Pulmonary artery endothelial cell (primary cell): ENCODE data around the gene QRICH2. TPM values are rescaled to one million over a fixed set of nuclear protein-coding genes. Genes with fewer than 3 reads are reported as not detected.
"Not testable (repeated sequence)": the region's sequence is repeated elsewhere in the genome, so short reads cannot be mapped to it uniquely, and the experiment has no call there.

Experiments used
- DNase-seq: peaks from one replicate; pipeline ENCODE4 v3.0.0-alpha.2; 2011; ENCODE audit warnings: low read depth, low spot score
- total RNA-seq: library from RNA; depleted of rRNA; stranded (reverse); fragments of >200 nt; gene quantifications from 2 replicates; pipeline ENCODE4 v1.2.3, GENCODE V29; 2014

Gene QRICH2
- total RNA-seq, 1 donor from 2014 or later = 1.8 TPM

DNA sequence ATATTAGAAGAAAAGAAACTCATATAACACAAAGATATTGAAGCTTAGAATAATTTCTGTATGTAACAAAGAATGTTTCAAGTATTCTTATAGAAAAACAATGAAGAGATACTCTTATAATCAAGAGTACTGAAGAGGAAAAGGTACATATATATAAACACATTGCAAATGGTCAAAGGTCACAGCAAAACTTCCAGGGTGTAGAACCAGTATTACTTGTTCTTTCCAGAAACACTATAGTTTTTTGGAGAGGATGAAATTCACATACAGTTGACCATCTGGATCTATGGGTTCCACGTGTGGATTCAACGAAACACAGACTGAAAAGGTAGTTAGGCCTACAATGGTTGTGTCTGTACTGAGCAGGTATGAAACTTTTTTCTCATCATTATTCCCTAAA is 23.0 kb upstream of the QRICH2 start:
- DNase-seq = no peak

DNA sequence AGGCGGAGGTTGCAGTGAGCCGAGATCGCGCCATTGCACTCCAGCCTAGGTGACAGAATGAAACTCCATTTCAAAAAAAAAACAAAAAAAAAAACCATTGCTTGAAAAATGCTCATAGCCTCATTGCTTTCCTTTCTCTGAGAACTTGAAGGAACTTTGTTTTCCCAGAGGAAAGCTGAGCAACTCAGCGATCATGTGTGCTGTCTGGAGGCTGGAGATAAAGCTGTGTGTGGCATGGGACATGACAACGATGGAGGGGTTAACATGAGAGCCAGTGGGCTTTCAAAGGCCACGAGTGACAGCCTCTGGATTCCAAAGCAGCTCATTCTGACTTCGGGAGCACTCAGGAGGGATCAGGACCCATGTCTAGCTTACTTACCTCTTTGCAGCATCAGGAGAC is 21.6 kb upstream of the QRICH2 start:
- no peak for DNase-seq

GRCh38 chr17:76327696-76328095 is 19.6 kb upstream of the QRICH2 start:
- DNase-seq = no peak

DNA sequence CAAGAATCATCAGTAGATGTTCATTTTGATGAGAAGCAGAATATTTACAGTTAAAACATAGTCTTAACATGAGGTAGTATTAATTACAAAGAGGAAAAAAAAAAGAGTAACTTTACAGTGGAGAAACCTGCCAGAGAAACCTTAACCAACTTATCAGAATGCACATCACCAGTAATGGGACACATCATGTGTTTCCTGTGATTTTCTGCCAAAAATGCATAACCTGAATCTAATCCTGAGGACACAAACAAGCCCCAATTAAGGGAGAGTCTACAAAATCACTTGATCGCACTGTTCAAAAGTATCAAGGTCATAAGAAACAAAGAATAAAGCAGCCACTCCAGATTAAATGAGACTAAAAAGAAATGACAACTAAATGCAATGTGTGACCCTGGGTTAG is 18.2 kb upstream of the QRICH2 start:
- no peak for DNase-seq

DNA sequence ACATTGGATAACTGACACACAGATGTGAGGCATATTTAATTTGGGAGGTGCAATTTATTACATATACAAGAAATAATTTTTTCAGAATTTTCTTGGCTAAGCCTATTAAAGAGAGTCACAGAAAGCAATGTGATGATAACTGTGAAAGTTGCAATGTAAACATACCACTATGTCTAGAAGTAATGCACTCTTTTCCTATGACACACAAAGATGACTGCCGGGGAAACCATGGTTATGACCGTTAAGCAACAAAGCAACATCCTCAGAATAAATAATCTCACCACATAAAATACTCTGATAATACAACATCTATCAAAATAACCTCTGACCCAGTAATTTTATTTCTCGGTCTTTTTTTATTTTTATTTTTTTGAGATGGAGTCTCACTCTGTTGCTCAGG is 10.5 kb upstream of the QRICH2 start:
- no peak for DNase-seq

- DNase-seq = no peak
Observed at GRCh38 chr17:76317535-76317934, 9.5 kb upstream of the QRICH2 start.

- peak; percentile 83 for DNase-seq
Observed at GRCh38 chr17:76314392-76315227, 6.5 kb upstream of the QRICH2 start.

GRCh38 chr17:76312735-76313134 is 4.7 kb upstream of the QRICH2 start:
- no peak for DNase-seq

- no peak for DNase-seq
Observed at GRCh38 chr17:76309461-76309860, 1.4 kb upstream of the QRICH2 start.

DNA sequence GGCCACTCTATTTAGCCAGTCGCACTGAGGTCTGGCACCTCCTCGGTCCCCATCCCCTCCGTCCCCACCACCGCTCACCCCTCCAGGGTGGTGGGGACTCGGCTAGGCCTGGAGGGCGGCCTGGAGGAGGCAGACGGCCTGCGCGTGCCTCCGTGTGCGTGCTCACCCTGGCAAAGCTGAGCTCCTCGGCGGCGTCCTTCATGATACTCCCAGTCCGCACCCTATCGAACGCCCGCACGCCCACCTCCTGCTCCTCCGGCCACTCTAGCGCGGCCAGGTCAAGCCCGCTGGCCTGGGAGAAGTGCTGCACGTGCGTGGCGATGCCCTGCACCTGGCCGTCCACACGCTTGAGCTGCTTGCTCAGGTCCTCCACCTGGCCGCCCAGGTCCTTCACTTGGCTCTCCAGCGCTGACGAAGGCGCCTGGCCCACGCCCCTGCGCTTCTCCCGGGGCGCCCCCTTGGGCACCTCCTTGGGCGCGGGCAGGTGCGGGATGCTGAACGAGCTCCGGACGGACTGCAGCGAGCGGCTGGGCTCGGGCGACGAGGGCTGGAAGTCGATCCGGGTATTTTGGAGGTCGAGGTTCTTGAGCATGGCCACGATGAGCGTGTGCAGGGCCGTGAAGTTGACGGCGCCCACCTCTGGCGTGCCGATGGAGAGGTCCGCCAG is 644 bp downstream of the QRICH2 start:
- no peak for DNase-seq

- DNase-seq = not testable (repeated sequence)
Observed at GRCh38 chr17:76305135-76305454, 3.0 kb downstream of the QRICH2 start.

- DNase-seq = no peak
Observed at GRCh38 chr17:76304226-76305134, 3.6 kb downstream of the QRICH2 start.

DNA sequence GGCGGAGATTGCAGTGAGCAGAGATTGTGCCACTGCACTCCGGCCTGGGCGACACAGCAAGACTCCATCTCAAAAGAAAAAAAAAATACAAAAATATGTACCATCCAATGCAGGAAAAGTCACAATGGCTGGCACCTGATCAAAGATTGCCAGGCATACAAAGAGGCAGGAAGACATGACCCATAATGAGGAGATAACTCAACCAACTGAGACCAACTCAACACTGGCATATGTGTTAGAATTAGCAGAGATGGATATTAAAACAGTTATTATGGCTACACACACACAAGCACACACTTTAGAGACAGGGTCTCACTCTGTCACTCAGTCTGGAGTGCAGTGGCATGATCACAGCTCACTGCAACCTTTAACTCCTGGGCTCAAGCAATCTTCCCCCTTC is 10.6 kb downstream of the QRICH2 start:
- no peak for DNase-seq

DNA sequence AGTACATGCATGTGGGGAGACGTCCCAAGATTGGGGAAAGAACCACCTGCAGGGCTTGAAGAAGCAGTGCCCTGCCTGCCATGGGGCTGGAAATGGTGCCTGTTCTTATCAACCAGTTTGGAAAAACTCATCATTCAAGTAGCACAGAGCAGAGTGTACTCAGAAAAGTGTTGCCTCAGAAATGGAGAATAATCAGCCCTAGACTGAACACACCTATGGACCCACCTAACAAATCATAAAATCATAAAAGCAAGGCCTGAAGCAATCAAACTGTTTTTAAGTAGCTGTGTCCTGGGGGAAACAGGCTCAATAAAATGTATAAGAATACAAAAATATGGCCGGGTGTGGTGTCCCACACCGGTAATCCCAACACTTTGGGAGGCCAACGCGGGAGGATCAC is 11.2 kb downstream of the QRICH2 start:
- DNase-seq = no peak

- no peak for DNase-seq
Observed at GRCh38 chr17:76296186-76296585, 11.9 kb downstream of the QRICH2 start.

- DNase-seq = no peak
Observed at GRCh38 chr17:76293106-76293505, 15.0 kb downstream of the QRICH2 start.

DNA sequence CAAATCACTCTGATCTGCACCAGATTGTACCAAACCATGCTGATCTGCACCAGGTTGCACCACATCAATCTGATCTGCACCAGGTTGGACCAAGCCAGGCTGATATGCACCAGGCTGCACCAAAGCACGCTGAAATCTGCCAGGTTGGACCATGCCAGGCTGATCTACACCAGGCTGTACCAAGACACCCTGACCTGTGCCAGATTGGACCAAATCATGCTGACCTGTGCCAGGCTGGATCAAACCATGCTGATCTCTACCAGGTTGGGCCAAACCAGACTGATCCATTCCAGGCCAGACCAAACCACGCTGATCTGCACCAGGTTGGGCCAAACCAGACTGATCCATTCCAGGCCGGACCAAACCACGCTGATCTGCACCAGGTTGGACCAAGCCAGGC is 15.5 kb downstream of the QRICH2 start:
- DNase-seq = no peak

- DNase-seq = no peak
Observed at GRCh38 chr17:76281573-76282371, 26.3 kb downstream of the QRICH2 start.

GRCh38 chr17:76280650-76281049 is 27.4 kb downstream of the QRICH2 start:
- no peak for DNase-seq

GRCh38 chr17:76279742-76280287 is 28.3 kb downstream of the QRICH2 start:
- DNase-seq = no peak
